Measurements from ENCODE around the gene PTH1R.

DNA sequence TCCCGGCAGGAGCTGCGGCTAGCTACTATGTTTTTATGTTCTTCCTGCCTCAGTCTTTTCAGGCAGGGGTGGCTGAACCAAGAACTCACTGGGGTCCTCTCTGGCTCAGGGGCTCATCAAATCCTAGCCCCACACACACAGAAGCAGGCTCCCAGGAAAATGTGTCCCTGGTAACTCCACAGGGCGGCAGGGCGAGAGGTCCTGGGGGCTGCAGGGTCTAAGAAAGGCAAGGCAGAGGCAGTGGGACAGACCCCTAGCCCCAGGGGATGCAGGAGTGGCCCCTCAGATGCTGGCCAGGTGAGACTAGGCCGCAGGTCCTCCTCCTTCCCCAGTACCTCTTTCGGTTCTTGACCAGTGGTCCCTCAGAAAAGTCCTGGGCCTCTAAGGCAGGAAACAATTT, 48.9 kb downstream of the PTH1R start:
- TF ChIP-seq, protein P1, sequence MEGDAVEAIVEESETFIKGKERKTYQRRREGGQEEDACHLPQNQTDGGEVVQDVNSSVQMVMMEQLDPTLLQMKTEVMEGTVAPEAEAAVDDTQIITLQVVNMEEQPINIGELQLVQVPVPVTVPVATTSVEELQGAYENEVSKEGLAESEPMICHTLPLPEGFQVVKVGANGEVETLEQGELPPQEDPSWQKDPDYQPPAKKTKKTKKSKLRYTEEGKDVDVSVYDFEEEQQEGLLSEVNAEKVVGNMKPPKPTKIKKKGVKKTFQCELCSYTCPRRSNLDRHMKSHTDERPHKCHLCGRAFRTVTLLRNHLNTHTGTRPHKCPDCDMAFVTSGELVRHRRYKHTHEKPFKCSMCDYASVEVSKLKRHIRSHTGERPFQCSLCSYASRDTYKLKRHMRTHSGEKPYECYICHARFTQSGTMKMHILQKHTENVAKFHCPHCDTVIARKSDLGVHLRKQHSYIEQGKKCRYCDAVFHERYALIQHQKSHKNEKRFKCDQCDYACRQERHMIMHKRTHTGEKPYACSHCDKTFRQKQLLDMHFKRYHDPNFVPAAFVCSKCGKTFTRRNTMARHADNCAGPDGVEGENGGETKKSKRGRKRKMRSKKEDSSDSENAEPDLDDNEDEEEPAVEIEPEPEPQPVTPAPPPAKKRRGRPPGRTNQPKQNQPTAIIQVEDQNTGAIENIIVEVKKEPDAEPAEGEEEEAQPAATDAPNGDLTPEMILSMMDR (IDR thresholded peaks at IDR 0.05): no peak
- TF ChIP-seq SMC3 (IDR thresholded peaks at IDR 0.05; ENCODE audit: low read depth, low read length): no peak
- no peak for TF ChIP-seq MAX (IDR thresholded peaks at IDR 0.05; ENCODE audit: low read depth)
- no peak for TF ChIP-seq TAF1 (IDR thresholded peaks at IDR 0.05; ENCODE audit: borderline replicate concordance, low read depth, low read length)
- TF ChIP-seq EZH2phosphoT487 (IDR thresholded peaks at IDR 0.05; ENCODE audit: borderline replicate concordance, low read depth): no peak
- TF ChIP-seq USF2 (IDR thresholded peaks at IDR 0.05; ENCODE audit: borderline replicate concordance, low read depth, low read length): no peak
- no peak for TF ChIP-seq TEAD4 (IDR thresholded peaks at IDR 0.05; ENCODE audit: borderline replicate concordance, insufficient read depth)
- TF ChIP-seq POLR2AphosphoS5 (IDR thresholded peaks at IDR 0.05; ENCODE audit: low read depth, low read length): no peak
- no peak for TF ChIP-seq GABPA (IDR thresholded peaks at IDR 0.05; ENCODE audit: low read depth)
- no peak for TF ChIP-seq YY1 (IDR thresholded peaks at IDR 0.05; ENCODE audit: low read depth)
- no peak for TF ChIP-seq FOXM1 (IDR thresholded peaks at IDR 0.05; ENCODE audit: low read depth)

Measured in SK-N-SH (cell line).